ENCODE results near the gene AKT3.

AKT3 gene

DNA sequence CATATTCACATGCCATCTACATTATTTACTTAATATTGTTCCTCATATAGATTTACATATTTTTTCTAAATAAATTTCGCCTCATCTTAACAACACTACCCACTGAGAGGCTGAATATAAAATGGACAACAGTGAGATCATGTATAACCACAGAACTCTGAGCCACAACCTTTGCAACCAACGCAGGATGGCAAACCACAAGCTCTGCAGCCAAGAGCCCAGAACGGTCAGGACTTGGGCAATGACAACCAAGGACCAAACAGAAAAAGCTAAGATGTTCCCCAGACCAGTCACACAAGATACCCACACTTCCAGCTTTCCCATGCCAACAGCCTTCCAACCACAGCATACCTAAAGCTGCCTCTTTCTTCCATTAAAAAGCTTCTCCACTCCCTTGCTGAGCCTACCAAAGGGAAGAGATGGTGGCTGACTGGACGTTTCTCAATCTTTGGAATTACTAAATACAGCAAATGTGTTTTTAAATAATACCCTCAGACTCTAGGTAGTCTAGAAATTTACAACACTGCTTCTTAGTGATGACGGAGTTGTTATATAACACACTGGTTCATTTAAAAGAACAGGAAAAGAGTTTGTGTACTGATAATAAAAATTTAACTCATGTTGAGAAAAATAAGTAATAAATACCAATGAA, 117.9 kb downstream of the AKT3 start:
- no peak for DNase-seq (ENCODE audit: low spot score)

DNA sequence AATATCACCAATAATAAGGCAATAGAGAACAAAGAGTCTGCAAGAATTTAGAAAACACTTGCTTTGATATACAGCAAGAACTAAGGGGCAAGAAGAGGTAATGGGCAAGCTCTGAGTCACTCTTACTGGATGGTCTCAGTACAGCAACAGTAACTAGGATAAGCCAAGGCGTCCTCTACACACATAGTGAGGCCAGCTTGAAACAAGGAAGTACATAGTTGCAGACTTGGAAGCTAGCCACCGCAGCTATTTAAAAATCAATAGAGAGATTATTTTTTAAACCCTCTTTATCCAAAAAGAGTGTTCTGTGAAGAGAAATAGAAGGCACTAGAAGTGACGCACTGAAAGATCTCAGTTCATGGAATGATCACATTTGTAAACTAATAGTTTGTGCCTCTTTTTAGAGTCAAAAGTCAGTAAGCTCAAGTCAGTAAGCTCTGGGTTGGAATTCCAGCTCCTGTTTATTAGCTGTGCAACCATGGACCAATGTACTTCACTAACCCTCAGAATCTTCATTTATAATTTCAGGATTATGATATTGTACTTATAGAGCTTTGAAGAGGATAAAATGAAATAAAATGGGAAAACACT, 118.6 kb downstream of the AKT3 start:
- DNase-seq (ENCODE audit: low spot score): no peak

DNA sequence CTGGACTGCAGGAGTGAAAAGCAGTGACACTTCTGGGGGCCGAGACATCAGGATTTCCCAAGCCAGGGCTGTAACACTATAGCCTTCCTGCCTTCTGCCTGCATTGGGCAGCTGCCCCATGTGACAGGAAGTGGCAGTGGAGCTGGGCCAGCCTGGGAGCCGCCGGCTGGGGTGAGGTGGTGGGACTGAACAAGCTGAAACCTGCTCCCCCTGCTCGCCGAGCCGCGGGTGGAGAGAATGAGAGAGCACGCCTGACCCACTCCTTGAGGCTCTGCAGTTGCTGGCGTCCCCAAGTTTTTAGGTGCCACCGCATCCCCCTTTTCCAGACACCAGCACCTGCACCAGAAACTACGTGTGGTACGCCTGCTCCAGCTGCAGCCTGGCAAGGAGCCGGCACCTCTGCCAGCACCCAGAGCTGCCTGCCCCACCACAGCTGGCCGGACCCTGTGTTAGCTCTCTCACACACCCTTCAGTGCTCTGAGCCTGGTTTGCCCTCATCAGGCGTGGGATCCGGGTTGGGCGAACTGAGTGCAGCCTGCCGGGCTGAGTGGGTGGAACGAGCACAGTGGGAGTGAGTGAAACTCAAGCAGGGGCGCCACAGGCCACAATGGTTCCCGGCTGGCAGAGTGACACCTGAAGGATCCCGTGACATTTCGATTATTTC, 119.4 kb downstream of the AKT3 start:
- no peak for DNase-seq (ENCODE audit: low spot score)

DNA sequence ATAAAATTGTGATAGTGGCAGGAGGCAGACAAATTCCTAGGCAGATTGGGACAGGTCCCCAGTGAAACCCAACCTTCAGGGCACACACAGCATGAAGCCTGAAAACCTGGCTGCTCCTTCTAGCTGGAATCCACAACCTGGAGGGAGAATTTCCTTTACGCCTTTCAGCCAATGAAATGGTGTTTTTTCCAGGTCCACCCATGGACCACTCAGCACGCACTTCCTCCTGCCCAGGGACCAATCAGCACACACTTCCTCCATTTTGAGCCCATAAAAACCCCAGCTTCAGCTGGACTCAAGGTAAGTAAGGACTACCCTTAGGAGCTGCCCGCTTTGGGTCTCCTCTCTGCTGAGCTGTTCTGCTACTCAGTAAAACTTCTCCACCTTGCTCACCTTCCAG, 120.1 kb downstream of the AKT3 start:
- no peak for DNase-seq (ENCODE audit: low spot score)

DNA sequence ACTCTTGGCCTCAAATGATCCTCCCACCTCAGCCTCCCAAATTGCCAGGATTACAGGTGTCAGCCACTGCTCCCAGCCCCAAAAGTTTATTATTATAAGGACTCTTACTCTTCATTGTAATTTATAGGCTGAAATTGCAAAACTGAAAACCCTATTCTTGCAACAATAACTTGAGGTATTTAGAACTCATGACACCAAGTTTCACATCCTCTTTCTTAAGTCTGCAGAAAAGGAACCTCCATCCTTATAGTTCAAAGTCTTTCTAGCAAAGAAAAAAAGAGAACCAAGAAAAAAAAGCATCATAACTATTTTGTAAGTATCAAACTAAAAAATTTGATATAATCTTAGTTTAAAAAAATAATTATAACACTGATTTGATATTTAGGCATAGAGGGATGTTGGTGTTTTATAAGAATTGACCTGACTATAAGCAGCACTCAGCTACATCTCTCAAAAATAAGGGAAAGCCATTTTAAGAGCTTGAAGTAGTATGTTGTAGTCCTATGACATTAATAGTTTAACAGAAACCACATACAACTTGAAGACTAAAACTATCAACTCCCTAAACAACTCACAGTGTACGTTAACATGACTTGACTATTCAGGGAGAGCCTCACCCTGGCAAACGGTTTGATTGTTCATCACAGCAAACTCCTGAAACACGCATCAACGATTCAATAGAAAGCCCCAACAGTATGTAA, 122.4 kb downstream of the AKT3 start:
- no peak for DNase-seq (ENCODE audit: low spot score)

DNA sequence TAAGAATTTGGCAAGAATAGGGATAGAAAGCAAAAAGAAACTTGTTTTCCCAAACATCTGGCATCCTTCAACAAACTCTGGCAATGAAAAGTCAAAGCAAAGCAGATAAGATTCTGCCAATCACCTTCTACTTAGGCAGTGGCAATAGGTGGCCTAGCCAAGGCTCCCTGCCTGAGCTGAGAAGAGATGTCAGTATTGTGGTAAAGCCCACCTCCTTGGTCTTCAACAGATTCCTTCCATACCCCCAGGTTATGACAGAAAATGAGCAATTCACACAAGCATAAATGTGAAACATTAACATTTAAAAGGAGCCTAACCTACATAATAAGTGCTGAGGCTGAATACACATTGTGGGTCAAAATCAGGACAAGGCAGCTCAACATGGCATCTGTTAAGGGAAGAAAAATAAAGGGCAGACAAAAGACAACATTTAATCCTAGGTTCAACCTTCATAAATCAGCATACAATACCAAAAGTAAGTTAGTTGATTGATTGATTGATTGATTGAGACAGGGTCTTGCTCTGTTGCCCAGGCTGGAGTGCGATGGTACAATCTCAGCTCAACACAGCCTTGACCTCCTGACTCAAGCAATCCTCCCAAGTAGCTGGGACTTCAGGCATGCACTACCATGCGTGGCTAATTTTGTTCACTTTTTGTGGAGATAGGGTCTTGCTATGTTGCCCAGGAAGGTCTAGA, 123.1 kb downstream of the AKT3 start:
- DNase-seq (ENCODE audit: low spot score): no peak

DNA sequence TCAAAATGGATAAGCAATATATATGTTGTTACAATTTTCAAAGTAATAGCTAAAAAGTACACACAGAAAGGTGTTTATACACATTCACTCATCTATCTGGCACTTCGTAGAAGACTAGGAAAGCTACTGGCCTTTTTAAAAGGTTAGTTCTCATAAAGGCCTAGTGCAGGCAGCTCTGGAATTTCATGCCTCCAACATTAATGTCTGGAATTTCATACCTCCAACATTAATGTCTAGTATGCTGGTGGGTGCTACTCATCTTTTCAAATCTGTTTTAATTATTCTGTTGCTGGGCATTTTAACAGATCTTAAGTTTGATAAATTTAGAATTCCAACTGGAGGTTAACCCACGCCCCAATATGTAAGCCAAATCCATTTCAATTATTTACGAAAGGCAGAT, 124.2 kb downstream of the AKT3 start:
- DNase-seq (ENCODE audit: low spot score): no peak

DNA sequence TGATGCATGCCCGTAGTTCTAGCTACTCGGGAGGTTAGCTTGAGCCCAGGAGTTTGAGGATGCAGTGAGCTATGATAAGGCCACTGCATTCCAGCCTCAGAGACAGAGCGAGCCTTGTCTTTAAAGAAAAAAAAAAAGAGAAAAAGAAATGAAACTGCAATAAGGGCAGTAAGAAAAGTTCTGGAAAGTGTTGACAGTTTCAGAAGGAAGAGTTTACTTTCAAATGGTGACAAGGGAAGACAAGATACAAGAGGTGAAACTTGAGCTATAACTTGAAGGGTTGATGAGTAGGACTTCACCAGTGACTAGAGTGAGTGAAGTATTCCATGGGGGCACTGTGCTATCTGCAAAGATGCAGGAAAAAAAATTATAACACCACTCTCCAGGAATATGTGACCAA, 125.0 kb downstream of the AKT3 start:
- no peak for DNase-seq (ENCODE audit: low spot score)

DNA sequence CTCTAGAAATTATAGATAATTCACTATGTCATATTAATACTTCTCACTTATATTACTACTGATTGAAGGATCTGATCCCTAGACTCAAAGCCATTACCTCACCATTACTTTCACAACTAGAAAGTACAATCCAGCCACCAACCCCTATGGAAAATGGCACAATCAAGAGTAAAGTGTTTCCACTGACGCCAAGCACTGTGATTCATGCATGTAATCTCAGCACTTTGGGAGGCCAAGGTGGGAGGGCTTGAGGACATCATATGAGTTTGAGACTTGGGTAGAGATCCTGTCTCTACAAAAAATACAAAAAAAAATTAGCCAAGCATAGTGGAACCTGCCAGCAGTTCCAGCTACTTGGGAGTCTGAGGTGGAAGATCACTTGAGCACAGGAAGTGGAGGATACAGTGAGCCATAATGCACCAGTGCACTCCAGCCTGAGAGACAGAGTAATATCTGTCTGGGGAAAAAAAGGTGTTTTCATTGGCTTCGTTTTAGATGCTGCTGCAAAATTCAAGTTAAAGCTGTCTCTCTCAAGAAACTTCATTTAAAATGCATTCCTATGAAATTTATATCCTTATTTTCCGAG, 126.5 kb downstream of the AKT3 start:
- DNase-seq (ENCODE audit: low spot score): no peak

DNA sequence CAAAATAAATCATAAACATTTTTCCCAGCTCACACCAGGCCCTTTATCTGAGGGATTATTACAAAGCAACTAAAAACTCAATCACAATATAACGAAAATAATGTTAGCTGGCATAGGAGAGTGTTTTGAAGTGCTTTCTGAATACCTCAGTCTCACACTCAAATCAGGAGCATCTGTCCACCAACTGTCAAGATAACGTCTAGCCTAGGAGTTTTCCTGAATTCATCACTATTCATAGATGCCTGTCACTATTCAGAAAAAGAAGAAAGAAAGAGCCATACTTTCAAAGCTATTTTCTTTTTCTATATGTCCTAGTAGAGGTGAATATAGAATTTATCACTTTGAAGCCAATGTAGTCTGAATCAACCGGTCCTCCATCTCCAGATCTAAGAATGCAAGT, 127.0 kb downstream of the AKT3 start:
- no peak for DNase-seq (ENCODE audit: low spot score)

DNA sequence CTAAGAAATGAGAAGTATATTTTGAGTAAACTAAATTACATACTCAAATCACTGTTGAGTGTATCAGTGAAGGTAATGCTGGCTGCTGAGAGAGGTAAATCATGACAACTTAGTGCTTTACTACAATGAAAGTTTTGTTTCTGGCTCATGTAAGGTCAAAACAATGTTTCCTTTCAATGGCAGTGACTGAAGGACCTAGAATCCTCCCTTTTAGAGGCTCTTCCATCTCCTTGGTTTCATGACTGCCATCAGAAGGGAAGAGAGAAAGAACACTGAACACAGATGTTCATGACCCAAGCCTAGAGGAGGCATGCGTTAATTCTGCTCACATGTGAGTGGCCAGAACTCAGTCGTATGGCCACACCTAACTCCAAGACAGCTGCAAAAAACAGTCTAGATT, 130.6 kb downstream of the AKT3 start:
- no peak for DNase-seq (ENCODE audit: low spot score)

DNA sequence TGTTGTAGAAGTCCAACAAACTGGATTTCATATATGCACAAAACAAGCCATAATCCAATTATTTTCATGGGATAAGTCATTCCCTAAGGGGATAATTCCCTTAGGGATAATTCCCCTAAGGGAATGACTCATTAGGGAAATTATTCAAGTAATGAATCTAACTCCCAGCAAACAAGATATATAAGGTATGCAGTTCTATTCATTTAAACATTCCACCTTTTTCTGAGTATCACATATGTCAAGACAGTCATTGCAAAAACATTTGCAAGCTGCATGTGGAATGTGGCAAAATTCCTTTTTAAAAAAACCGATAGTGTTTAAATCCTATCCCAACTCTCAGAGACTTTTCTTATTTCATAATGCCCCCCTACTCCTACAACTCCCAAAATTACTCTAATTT, 131.2 kb downstream of the AKT3 start:
- DNase-seq (ENCODE audit: low spot score): no peak

DNA sequence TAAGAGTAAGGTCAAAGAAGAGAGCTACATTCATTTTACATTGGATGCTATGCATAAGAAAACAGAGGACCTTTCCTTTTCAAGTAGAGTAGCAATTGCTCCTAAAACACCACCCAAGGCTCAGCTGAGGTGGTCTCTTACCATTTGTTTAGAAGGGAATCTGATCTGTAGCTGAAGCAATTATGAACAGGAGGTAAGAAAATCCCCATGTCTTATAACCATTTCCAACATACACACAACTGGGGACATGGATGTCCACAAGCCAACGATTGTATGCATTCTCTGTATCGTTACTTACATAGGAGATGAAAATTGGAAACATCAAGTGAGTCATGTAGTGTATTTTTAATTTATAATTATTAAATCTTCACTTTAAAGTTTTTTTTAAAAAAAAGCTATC, 132.0 kb downstream of the AKT3 start:
- DNase-seq (ENCODE audit: low spot score): no peak

DNA sequence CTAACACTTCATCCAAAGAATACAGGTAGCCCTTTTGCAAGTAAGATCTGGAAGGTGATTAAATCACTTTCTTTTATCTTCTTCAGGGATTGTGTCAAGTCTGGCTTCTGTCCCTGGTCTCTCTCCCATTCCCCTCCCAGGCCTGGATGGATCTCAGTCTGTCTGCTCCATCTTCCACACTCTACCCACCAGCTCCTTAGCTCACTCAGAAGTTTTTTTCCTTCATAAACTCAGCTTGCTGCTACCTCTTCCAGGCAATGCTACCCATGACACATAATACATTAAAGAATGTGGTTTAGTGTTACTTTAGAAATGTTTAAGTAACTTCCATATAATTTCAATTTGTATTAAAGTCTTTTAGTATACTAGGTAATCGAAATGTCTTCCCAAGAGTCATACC, 133.1 kb downstream of the AKT3 start:
- no peak for DNase-seq (ENCODE audit: low spot score)

DNA sequence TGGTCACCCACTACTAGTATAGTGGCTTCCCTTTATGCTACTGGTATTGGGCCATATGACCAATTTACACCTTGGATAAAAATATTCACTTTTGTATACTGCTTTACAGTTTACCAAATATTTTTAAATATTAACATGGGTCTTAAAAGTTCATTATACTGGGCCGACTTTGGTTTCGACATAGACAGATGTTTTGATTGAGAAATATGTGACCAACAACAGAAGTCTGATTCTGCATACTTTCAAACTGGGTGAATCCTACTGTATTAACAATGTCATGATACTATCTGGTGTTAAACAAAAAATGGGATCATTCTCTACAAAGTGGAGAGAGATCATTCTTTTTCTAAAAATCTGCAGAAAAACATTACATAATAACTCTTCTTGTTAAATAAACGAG, 134.8 kb downstream of the AKT3 start:
- no peak for DNase-seq (ENCODE audit: low spot score)

DNA sequence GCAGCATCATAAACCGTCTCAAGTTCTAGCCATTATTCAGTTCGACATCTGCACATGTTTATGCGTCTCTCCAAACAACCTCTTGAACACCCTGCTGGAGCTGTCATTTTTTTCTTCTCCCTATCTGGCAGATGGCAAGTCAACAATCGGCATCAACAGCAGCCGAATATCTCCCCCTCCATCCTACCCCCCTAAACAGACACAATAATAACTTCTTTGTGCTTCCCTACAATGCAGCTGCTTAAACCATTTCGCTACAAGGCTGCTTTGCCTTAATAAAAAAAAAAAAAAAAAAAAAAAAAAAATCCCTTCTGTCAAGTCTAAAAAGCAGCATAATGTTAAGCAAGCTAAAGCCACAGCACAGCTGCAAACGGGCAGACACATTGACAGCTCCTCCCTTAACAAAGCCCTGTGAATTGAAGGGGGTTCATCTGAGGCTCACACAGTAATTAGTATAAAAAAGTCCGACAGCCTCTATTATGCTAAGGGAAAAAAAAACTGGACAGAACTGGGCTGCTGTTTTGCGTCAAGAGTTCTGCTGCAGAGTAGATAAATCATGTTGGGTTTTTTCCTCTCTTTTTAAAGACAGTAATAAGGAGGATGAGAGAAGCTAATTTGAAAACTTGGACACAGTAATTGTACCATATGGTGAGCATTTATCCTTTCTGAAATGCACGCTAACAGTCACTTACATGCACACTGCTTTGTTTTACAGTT, 136.4 kb downstream of the AKT3 start:
- DNase-seq (ENCODE audit: low spot score): peak; percentile 68

DNA sequence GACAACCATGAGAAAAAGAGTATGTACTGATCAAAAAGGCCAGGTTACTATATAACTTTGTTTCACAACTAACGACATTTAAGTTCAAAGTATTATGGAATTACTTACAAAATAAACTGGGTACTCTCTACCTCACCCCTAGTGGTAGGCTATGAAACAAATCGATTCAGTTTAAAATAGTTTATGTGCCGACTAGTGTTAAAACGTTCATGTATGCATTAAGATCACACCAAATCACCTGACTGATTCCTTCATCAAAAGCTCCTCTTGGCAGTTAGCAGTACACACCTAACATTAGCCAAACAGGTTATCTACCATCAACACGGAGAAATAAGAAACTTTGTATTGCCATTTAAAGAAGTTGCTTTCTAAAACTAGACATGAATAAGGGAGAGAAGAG, 137.1 kb downstream of the AKT3 start:
- DNase-seq (ENCODE audit: low spot score): no peak

DNA sequence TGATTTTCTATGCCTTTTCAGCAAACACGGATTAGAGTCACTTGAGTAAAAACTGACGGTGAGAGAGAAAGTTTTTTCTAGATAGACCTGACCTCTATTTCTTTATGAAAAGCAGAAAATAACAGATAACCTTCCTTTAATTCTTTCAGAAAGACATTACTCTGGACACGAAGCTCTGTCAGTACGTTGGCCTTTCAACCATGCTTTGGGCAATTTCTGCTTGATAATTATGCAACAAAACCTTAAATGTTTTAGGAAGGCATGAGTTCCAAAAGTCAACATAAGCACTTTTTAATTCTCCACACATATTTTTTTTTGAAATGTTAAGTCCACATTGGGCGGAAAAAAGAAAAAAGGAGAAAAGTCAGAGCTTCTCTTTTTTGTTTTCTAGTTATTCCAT, 137.8 kb downstream of the AKT3 start:
- DNase-seq (ENCODE audit: low spot score): no peak

DNA sequence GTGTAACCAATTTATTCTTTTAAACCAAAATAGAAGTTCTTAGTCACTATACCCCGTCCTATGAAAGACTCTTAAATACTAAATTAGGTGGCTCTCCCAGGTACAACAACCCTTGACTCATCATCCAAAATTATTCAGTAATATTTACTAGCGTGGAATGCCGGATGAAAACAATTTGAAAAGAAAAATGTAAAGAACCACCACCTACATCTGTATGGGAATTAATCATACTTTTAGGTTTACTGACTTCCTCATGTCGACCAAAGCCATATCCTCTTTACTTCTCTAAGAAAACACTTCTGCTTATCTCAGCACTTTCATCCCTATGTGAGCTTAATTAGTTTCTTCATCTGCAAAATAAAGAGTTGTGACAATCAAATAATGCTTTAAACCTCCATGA, 139.6 kb downstream of the AKT3 start:
- DNase-seq (ENCODE audit: low spot score): no peak

DNA sequence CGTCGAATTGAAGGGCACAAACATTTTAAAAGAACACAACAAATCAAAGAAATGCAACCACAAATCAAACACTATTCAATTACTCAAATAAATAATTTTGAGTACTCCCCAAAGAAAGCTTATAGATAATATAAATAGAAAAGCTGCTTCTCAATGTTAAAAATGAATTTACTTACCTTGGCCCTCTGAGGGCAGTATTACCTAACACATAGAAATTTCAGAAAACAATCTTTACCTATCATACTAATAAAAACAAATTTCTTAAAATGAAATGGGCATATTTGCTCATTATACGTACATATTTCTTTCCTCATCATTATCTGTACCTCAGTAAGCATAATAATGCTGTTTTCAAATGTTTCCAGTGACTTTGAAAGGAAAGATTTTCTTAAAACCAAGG, 141.8 kb downstream of the AKT3 start:
- DNase-seq (ENCODE audit: low spot score): no peak

DNA sequence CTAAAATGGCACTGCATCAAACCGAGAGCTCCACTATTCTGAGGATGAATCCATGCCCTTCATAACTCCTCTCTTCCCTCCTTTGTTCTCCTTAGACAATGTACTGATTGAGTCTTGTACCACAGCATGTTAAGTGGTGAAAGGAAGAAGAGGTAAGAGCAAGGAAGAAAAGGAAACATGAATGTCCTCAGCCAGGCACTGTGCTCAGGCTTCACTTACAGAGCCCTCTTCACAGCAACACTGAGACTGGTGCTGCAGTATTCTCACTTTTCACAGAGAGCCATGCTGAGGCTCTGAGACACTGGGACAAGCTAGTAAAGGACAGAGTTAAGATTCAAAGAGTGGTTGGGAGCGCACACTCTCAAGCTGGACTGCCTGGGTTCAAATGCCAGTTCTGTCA, 143.5 kb downstream of the AKT3 start:
- no peak for DNase-seq (ENCODE audit: low spot score)

DNA sequence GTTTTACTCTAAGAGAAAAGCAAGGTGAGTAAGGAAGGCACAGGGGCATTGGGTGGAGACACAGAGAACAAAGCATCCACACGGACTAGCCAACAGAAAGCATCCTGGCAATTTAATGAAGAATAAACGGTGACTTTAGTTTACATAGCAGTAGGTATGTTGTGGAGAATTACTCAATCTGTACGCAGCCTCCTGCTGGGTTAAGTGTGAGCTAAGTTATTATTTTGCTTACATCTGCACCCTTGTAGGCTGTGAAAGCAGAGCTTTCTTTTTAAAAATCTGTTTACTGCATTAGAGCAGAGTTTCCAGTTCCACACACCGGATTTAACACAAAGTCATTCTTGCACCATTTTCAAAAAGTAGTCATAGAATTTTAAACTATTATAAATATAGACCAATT, 144.5 kb downstream of the AKT3 start:
- DNase-seq (ENCODE audit: low spot score): no peak
